ENCODE results near the gene CRNN.

The CRNN gene

GRCh38 chr1:152413909-152414308, at the start of gene CRNN:
Gene CRNN, minus strand, starts transcription at chr1:152414263. Its CDS starts 2,030 bp downstream, at chr1:152412233.
- DNase-seq: no peak

- DNase-seq: no peak
Measured at GRCh38 chr1:152462636-152463035, 48.6 kb upstream of the CRNN start.

GRCh38 chr1:152461544-152461943, 47.5 kb upstream of the CRNN start:
- DNase-seq: no peak

- DNase-seq: no peak
Measured at GRCh38 chr1:152460529-152460899, 46.5 kb upstream of the CRNN start.

- peak; percentile 16 for DNase-seq
Measured at GRCh38 chr1:152459596-152460528, 45.8 kb upstream of the CRNN start.

GRCh38 chr1:152458384-152459185, 44.5 kb upstream of the CRNN start:
- peak; percentile 15 for DNase-seq

- no peak for DNase-seq
Measured at GRCh38 chr1:152457561-152457960, 43.5 kb upstream of the CRNN start.

GRCh38 chr1:152457071-152457470, 43.0 kb upstream of the CRNN start:
- DNase-seq: no peak

- no peak for DNase-seq
Measured at GRCh38 chr1:152451254-152451653, 37.2 kb upstream of the CRNN start.

GRCh38 chr1:152449661-152450060, 35.6 kb upstream of the CRNN start:
- DNase-seq: no peak

GRCh38 chr1:152448496-152448895, 34.4 kb upstream of the CRNN start:
- DNase-seq: no peak

GRCh38 chr1:152448095-152448494, 34.0 kb upstream of the CRNN start:
- no peak for DNase-seq

- no peak for DNase-seq
Measured at GRCh38 chr1:152447484-152447883, 33.4 kb upstream of the CRNN start.

GRCh38 chr1:152444045-152444444, 30.0 kb upstream of the CRNN start:
- DNase-seq: no peak

- no peak for DNase-seq
Measured at GRCh38 chr1:152442765-152443164, 28.7 kb upstream of the CRNN start.

- no peak for DNase-seq
Measured at GRCh38 chr1:152442301-152442700, 28.2 kb upstream of the CRNN start.

- DNase-seq: no peak
Measured at GRCh38 chr1:152441756-152442155, 27.7 kb upstream of the CRNN start.

GRCh38 chr1:152440635-152441471, 26.8 kb upstream of the CRNN start:
- peak; percentile 20 for DNase-seq

GRCh38 chr1:152436593-152437496, 22.8 kb upstream of the CRNN start:
- no peak for DNase-seq

GRCh38 chr1:152427458-152427857, 13.4 kb upstream of the CRNN start:
- DNase-seq: no peak

GRCh38 chr1:152426731-152427130, 12.7 kb upstream of the CRNN start:
- no peak for DNase-seq

GRCh38 chr1:152419917-152420316, 5.9 kb upstream of the CRNN start:
- no peak for DNase-seq
